Stimulated activated naive CD8-positive, alpha-beta T cell treated with anti-CD3 and anti-CD28 coated beads, Interleukin-15, Interleukin-2, amounts not matched to agents 100 ng/mL and 50 ng/mL, for 24 hours (primary cell): ENCODE data around the gene THBS4.
A peak's percentile ranks its signal among the peaks of the same experiment; 100 is the strongest.

Experiments used
- H3K27ac Mint-ChIP-seq: one replicate; pipeline ENCODE4 v1.8.0; 2021; ENCODE audit warnings: mild to moderate bottlenecking, mixed read lengths
- H3K27me3 Mint-ChIP-seq: one replicate; pipeline ENCODE4 v1.8.0; 2021; ENCODE audit warnings: mixed read lengths
- H3K36me3 Mint-ChIP-seq: one replicate; pipeline ENCODE4 v1.8.0; 2021; ENCODE audit warnings: low read depth, mixed read lengths
- H3K4me1 Mint-ChIP-seq: one replicate; pipeline ENCODE4 v1.8.0; 2021; ENCODE audit warnings: low read depth, mixed read lengths
- H3K4me3 Mint-ChIP-seq: one replicate; pipeline ENCODE4 v1.8.0; 2021; ENCODE audit warnings: mild to moderate bottlenecking, mixed read lengths
- H3K9me3 Mint-ChIP-seq: one replicate; pipeline ENCODE4 v1.8.0; 2021; ENCODE audit warnings: mixed read lengths

The THBS4 gene

GRCh38 chr5:80060966-80061365, 25.8 kb downstream of the THBS4 start:
- Mint-ChIP-seq H3K4me3 (no peak overlapping the region), H3K9me3 (no peaks in the 10 kb centered on the region), H3K27ac (no peak overlapping the region), H3K27me3 (no peaks in the 10 kb centered on the region), H3K4me1 (no peaks in the 10 kb centered on the region), H3K36me3 (no peaks in the 10 kb centered on the region)

GRCh38 chr5:80061547-80061946, 26.4 kb downstream of the THBS4 start:
- Mint-ChIP-seq H3K4me1 (no peaks in the 10 kb centered on the region), H3K27ac (no peak overlapping the region), H3K4me3 (no peak overlapping the region), H3K27me3 (no peaks in the 10 kb centered on the region), H3K36me3 (no peaks in the 10 kb centered on the region), H3K9me3 (no peaks in the 10 kb centered on the region)

GRCh38 chr5:80064124-80064523, 29.0 kb downstream of the THBS4 start:
- Mint-ChIP-seq H3K27ac (no peak overlapping the region), H3K9me3 (no peaks in the 10 kb centered on the region), H3K4me3 (no peak overlapping the region), H3K36me3 (no peaks in the 10 kb centered on the region), H3K4me1 (no peaks in the 10 kb centered on the region), H3K27me3 (no peaks in the 10 kb centered on the region)

GRCh38 chr5:80067016-80067415, 31.9 kb downstream of the THBS4 start:
- H3K27ac Mint-ChIP-seq = no peak overlapping the region
- H3K4me3 Mint-ChIP-seq = no peak overlapping the region
- no peaks in the 10 kb centered on the region for H3K36me3 Mint-ChIP-seq
- peaks cover 13% of the 10 kb centered on the region for H3K4me1 Mint-ChIP-seq
- H3K9me3 Mint-ChIP-seq = no peaks in the 10 kb centered on the region
- no peaks in the 10 kb centered on the region for H3K27me3 Mint-ChIP-seq

- Mint-ChIP-seq H3K36me3 (no peaks in the 10 kb centered on the region), H3K27me3 (no peaks in the 10 kb centered on the region), H3K4me1 (peaks cover 13% of the 10 kb centered on the region), H3K9me3 (no peaks in the 10 kb centered on the region), H3K4me3 (no peak overlapping the region), H3K27ac (no peak overlapping the region)
Measured at GRCh38 chr5:80067531-80068245, 32.5 kb downstream of the THBS4 start.

- Mint-ChIP-seq H3K4me3 (no peak overlapping the region), H3K27ac (no peak overlapping the region), H3K36me3 (no peaks in the 10 kb centered on the region), H3K9me3 (no peaks in the 10 kb centered on the region), H3K27me3 (no peaks in the 10 kb centered on the region), H3K4me1 (peaks cover 13% of the 10 kb centered on the region)
Measured at GRCh38 chr5:80068246-80068636, 33.1 kb downstream of the THBS4 start.

- Mint-ChIP-seq H3K4me1 (peaks cover 13% of the 10 kb centered on the region), H3K9me3 (no peaks in the 10 kb centered on the region), H3K4me3 (no peak overlapping the region), H3K27me3 (no peaks in the 10 kb centered on the region), H3K36me3 (no peaks in the 10 kb centered on the region), H3K27ac (no peak overlapping the region)
Measured at GRCh38 chr5:80068775-80069174, 33.6 kb downstream of the THBS4 start.

- no peaks in the 10 kb centered on the region for H3K36me3 Mint-ChIP-seq
- H3K27ac Mint-ChIP-seq = no peak overlapping the region
- no peaks in the 10 kb centered on the region for H3K27me3 Mint-ChIP-seq
- no peaks in the 10 kb centered on the region for H3K9me3 Mint-ChIP-seq
- H3K4me3 Mint-ChIP-seq = no peak overlapping the region
- peaks cover 13% of the 10 kb centered on the region for H3K4me1 Mint-ChIP-seq
Measured at GRCh38 chr5:80069251-80069800, 34.2 kb downstream of the THBS4 start.

GRCh38 chr5:80069918-80070318, 34.8 kb downstream of the THBS4 start:
- Mint-ChIP-seq H3K36me3 (no peaks in the 10 kb centered on the region), H3K27me3 (no peaks in the 10 kb centered on the region), H3K27ac (peak overlapping the region; percentile 41), H3K9me3 (no peaks in the 10 kb centered on the region), H3K4me3 (no peak overlapping the region), H3K4me1 (peaks cover 13% of the 10 kb centered on the region)

- no peaks in the 10 kb centered on the region for H3K27me3 Mint-ChIP-seq
- no peaks in the 10 kb centered on the region for H3K36me3 Mint-ChIP-seq
- no peak overlapping the region for H3K27ac Mint-ChIP-seq
- peaks cover 13% of the 10 kb centered on the region for H3K4me1 Mint-ChIP-seq
- no peak overlapping the region for H3K4me3 Mint-ChIP-seq
- H3K9me3 Mint-ChIP-seq = no peaks in the 10 kb centered on the region
Measured at GRCh38 chr5:80070338-80071056, 35.3 kb downstream of the THBS4 start.

- Mint-ChIP-seq H3K4me1 (peaks cover 13% of the 10 kb centered on the region), H3K36me3 (no peaks in the 10 kb centered on the region), H3K4me3 (no peak overlapping the region), H3K27ac (no peak overlapping the region), H3K9me3 (no peaks in the 10 kb centered on the region), H3K27me3 (no peaks in the 10 kb centered on the region)
Measured at GRCh38 chr5:80071510-80072021, 36.4 kb downstream of the THBS4 start.

GRCh38 chr5:80072103-80073073, 37.2 kb downstream of the THBS4 start:
- no peaks in the 10 kb centered on the region for H3K9me3 Mint-ChIP-seq
- no peaks in the 10 kb centered on the region for H3K36me3 Mint-ChIP-seq
- no peak overlapping the region for H3K4me3 Mint-ChIP-seq
- H3K27me3 Mint-ChIP-seq = no peaks in the 10 kb centered on the region
- H3K4me1 Mint-ChIP-seq = peaks cover 13% of the 10 kb centered on the region
- H3K27ac Mint-ChIP-seq = no peak overlapping the region

- Mint-ChIP-seq H3K36me3 (no peaks in the 10 kb centered on the region), H3K27ac (no peak overlapping the region), H3K27me3 (no peaks in the 10 kb centered on the region), H3K9me3 (no peaks in the 10 kb centered on the region), H3K4me1 (no peaks in the 10 kb centered on the region), H3K4me3 (no peak overlapping the region)
Measured at GRCh38 chr5:80076131-80077050, 41.2 kb downstream of the THBS4 start.
